ENCODE data around the gene BIN1.

- TF ChIP-seq, protein P1, sequence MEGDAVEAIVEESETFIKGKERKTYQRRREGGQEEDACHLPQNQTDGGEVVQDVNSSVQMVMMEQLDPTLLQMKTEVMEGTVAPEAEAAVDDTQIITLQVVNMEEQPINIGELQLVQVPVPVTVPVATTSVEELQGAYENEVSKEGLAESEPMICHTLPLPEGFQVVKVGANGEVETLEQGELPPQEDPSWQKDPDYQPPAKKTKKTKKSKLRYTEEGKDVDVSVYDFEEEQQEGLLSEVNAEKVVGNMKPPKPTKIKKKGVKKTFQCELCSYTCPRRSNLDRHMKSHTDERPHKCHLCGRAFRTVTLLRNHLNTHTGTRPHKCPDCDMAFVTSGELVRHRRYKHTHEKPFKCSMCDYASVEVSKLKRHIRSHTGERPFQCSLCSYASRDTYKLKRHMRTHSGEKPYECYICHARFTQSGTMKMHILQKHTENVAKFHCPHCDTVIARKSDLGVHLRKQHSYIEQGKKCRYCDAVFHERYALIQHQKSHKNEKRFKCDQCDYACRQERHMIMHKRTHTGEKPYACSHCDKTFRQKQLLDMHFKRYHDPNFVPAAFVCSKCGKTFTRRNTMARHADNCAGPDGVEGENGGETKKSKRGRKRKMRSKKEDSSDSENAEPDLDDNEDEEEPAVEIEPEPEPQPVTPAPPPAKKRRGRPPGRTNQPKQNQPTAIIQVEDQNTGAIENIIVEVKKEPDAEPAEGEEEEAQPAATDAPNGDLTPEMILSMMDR (IDR thresholded peaks at IDR 0.05): no peak
- no peak for TF ChIP-seq POLR2A (IDR thresholded peaks at IDR 0.05)
- TF ChIP-seq EP300 (IDR thresholded peaks at IDR 0.05): no peak
These were observed 2.7 kb downstream of the BIN1 start for GRCh38 chr2:127104166-127104660.
